NCI-H345 treated with DMSO at 0.1 percent for 48 hours (cell line): ENCODE data around the gene MICAL2.

ENCODE experiments used
- DNase-seq: peaks from one replicate; lab custom pipeline; 2025; ENCODE audit not compliant: unreplicated experiment; lab: John Stamatoyannopoulos, UW

Gene MICAL2

GRCh38 chr11:12183827-12184620 lies 73.6 kb downstream of the MICAL2 start:
- no peak for DNase-seq

DNA sequence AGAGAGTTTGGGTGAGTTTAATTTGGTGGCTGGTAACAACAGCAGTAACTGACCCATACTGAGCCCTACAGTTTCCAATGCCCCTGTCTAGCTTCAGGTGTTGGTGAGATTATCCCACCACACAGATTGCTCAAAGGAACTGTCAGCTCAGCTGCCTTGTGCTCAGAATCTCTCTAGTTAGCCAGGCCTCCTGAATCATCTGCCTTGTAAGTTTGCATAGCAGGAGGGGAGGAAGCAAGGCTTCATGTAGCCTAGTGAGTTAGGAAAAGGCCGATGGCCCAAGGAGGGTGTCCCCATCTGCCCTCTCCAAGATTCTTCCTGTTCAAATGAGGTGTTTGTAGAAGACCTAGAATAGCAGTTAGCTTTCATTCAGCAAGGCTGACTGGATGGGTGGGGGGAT lies 74.3 kb downstream of the MICAL2 start:
- DNase-seq, result no peak

DNA sequence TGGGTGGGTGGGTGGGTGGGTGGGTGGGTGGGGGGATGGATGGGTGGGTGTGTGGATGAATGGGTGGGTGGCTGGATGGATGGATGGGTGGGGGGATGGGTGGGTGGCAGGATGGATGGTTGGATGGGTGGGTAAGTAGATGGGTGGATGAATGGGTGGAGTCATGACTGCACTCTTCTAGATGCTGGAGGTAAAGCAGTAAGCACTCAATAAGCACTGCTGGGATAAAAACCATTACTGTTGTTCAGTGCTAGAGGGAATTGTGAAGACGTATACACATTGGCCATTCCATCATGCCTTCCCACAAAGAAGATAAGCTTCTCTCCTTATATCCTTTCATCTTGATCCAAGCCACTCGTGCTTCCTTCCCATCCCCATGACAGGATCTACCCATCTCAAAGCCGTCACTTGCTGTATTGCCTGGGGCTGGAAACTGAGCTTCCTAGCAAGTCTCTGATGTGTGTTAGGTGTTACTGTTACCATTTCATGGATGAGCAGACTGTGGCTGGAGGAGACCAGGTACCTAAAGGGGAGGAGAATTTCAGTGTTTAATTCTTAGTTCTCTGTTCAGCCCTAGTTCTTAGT lies 74.8 kb downstream of the MICAL2 start:
- no peak for DNase-seq

DNA sequence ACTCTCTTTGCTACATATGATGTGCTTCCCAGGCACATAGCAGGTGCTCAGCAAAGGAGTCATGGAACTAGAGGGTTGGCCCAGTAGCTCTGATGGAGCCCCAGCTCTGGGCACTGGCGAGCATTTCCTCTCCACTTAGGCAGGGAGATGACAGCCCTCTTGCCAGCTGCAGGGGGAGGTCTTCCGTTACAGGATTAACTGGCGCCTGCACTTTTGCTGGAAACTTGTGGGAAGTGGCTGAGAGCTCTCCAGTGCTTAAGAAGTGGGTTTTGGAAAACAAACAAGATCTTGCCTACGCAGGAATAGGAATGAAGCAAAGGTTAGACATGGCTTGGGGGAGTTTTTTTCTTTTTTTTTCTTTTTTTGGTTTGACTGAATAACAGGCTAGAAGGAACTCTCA lies 75.5 kb downstream of the MICAL2 start:
- peak; percentile 22 for DNase-seq

- no peak for DNase-seq
Observed at GRCh38 chr11:12186701-12187100, 76.3 kb downstream of the MICAL2 start.

GRCh38 chr11:12187399-12187798 lies 77.0 kb downstream of the MICAL2 start:
- no peak for DNase-seq

DNA sequence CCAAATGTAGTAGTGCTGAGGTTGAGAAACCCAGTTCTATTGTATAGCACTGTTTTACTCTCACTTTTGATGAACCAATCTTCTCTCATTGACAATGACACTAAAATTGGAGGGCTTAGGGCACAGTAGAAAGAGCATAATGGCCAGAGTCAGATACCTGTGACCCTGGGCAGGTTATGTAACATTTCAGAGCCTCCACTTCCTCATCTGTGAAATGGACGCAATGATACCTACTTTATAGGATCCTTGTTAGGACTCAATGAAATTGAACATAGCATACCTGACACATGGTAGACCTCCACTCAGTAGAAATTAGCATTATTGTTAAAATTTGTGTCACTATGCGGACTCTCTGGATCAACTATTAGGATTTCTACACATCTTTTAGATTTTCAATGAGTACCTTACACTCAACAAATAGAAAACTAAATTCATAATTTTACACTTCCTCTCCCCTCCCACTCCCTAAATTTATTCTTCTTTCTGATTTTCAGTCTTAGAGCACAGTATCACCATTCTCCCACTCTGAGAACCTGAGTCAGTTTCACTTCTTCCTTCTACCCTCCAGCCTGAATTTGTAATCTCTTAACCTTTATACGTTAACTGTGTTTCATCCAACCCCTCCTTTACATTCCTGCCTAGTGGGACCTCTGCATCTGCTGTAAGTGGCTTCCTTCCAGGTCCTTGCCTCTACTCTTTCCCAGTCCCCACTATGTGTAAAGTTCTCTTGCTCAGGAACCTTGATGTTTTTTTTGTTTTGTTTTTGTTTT lies 78.3 kb downstream of the MICAL2 start:
- no peak for DNase-seq

DNA sequence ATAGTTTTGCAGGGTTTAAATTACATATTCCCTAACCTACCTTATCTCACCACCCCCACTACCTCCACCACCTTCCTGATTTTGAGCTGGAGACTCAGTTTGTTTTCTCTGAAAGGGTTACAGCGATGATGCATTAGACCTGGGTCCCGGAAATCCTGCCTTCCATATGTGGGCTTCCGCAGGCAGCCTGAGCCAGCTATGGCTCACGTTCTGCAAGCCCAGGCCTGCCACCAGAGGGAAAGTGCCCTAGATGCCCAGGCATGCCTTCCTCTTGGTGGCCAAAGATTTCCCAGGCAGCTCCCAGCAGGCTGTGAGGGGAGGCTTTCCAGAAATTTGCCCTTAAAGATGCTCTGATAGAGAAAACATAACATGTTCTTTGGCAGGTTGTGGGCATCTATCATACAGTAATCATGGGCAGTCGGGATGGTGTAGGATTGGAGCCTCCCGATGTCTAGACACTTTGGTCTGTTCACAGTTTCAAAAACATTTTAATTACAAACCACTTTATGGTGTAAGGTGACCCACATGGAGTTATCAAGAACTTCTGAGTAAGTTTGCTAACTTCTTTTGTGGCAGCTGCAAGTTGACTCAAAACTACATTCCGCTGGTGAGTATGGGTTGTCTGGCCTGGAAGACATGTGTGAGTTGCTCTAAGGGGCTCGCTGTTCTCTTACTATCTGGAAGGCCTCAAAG lies 79.3 kb downstream of the MICAL2 start:
- no peak for DNase-seq

- no peak for DNase-seq
Observed at GRCh38 chr11:12190511-12190910, 80.1 kb downstream of the MICAL2 start.

- DNase-seq, result no peak
Observed at GRCh38 chr11:12192794-12193514, 82.6 kb downstream of the MICAL2 start.

DNA sequence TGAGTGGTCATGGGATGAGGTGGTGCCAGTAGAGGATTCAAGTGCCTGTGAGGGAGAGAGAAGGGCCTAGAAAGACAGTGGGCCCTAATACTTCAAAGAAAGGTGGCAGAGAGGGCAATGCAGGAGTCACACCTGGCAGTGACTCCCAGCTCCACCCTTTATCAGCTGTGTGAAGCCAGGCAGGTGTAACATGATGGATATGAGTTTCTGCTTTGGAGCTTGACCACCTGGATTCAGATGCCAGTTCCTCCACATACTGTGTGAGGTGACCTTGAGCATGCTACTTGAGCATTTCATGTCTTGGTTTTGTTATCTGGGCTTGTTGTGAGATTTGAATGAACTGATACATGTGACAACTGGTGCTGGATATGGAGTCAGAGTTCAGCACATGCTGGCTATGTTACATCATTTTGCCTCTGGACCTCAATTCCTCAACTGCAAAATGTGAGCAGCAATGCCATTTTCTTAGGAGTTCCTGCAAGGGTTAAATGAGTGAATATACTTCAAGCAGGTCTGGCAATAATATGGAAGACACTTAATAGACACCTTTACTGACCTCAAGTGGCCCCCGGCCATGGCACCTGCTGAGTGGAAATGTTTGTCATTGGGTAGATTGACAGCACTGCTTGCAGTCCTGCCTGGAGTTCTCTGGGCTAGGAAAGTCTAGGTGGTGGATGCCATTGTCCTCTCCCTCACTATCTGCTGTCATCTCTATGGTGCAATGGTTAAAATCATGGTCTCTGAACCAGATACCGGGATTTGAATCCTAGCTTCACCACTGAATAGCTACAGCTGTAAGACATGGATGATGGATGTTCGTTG lies 83.3 kb downstream of the MICAL2 start:
- no peak for DNase-seq

DNA sequence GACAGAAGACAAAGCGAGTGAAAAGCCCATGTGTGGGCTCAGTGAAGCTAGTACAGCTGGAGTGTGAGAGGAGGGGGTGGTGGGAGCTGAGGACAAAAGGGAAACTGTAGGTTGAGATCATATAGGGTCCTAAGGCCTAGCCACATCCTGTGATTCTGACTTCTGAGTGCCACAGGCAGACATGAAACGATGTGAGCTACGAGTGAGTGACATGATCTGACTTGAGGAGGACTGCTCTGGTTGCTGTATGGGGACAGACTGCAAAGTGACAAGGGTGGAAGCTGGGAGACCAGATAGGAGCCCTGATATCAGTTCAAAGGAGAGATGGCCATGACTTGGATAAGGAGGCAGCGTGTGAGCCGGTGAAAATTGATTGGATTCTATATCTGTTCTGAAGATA lies 85.4 kb downstream of the MICAL2 start:
- no peak for DNase-seq

DNA sequence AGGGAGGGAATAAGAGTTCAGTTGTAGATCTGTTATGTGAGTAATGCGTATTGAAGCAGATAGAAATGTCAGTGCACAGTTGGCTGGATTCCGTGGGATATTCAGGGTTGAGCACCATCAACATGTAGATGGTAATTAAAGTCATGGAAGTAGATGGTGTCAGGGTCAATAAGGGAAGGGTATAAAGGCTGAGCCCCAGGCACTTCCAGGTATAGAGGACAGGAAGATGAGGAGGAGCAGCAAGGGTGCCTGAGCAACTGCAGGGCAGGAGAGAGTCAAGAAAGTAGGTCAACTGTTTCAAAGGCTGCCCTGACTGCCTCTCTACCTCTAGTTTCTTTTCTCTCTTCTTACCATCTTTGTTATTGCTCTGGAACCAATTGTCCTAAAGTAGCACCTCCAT lies 85.9 kb downstream of the MICAL2 start:
- DNase-seq, result no peak

DNA sequence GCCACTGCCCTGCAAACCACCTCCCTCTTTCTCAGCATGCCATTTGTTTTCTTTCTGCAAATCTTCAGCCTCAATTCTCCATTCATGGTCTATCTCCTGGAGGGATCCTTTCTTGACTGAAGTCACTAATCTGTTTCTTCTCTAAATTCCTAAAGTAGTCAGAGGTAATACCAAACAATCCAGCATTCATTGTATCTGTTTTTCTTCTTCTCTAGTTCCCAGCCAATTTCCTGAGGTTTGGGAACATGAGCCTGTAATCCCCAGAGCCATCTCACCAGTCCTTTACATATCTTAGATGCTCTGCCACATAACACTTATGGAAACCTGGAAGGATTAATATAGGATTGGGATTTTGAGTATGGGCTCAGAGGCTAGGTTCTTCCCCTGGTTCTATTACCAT lies 86.5 kb downstream of the MICAL2 start:
- DNase-seq, result no peak

GRCh38 chr11:12198251-12199222 lies 88.1 kb downstream of the MICAL2 start:
- DNase-seq, result no peak

- peak; percentile 12 for DNase-seq
Observed at GRCh38 chr11:12199231-12199948, 89.0 kb downstream of the MICAL2 start.

GRCh38 chr11:12200279-12200990 lies 90.0 kb downstream of the MICAL2 start:
- DNase-seq, result peak; percentile 47
